Measurements from ENCODE around the gene YJEFN3.
A peak's percentile ranks its signal among the peaks of the same experiment; 100 is the strongest.

YJEFN3 gene

GRCh38 chr19:19554074-19555023 lies 25.6 kb downstream of the YJEFN3 start:
- DNase-seq (ENCODE audit: low read depth): peak; percentile 34

GRCh38 chr19:19558055-19558454 lies 29.3 kb downstream of the YJEFN3 start:
- no peak for DNase-seq (ENCODE audit: low read depth)

GRCh38 chr19:19558636-19559035 lies 29.9 kb downstream of the YJEFN3 start:
- no peak for DNase-seq (ENCODE audit: low read depth)

- no peak for DNase-seq (ENCODE audit: low read depth)
These were observed 31.2 kb downstream of the YJEFN3 start for GRCh38 chr19:19559931-19560330.

- no peak for DNase-seq (ENCODE audit: low read depth)
These were observed 33.4 kb downstream of the YJEFN3 start for GRCh38 chr19:19561946-19562664.

- no peak for DNase-seq (ENCODE audit: low read depth)
These were observed 34.1 kb downstream of the YJEFN3 start for GRCh38 chr19:19562665-19563347.

- DNase-seq (ENCODE audit: low read depth): no peak
These were observed 34.7 kb downstream of the YJEFN3 start for GRCh38 chr19:19563348-19563848.

- DNase-seq (ENCODE audit: low read depth): no peak
These were observed 37.6 kb downstream of the YJEFN3 start for GRCh38 chr19:19566306-19566705.

- DNase-seq (ENCODE audit: low read depth): no peak
These were observed 38.7 kb downstream of the YJEFN3 start for GRCh38 chr19:19567391-19567790.

GRCh38 chr19:19568802-19569756 lies 40.4 kb downstream of the YJEFN3 start:
- DNase-seq (ENCODE audit: low read depth): peak; percentile 37

- DNase-seq (ENCODE audit: low read depth): no peak
These were observed 41.9 kb downstream of the YJEFN3 start for GRCh38 chr19:19570571-19570970.

GRCh38 chr19:19571071-19571786 lies 42.5 kb downstream of the YJEFN3 start:
- DNase-seq (ENCODE audit: low read depth): no peak

- DNase-seq (ENCODE audit: low read depth): no peak
These were observed 46.7 kb downstream of the YJEFN3 start for GRCh38 chr19:19575411-19575810.

GRCh38 chr19:19578252-19578651 lies 49.5 kb downstream of the YJEFN3 start:
- DNase-seq (ENCODE audit: low read depth): no peak

- no peak for DNase-seq (ENCODE audit: low read depth)
These were observed 51.0 kb downstream of the YJEFN3 start for GRCh38 chr19:19579533-19580361.

GRCh38 chr19:19580418-19580817 lies 51.7 kb downstream of the YJEFN3 start:
- DNase-seq (ENCODE audit: low read depth): no peak

- DNase-seq (ENCODE audit: low read depth): no peak
These were observed 52.7 kb downstream of the YJEFN3 start for GRCh38 chr19:19581391-19581790.

- DNase-seq (ENCODE audit: low read depth): no peak
These were observed 53.8 kb downstream of the YJEFN3 start for GRCh38 chr19:19582471-19582870.

GRCh38 chr19:19584356-19584755 lies 55.6 kb downstream of the YJEFN3 start:
- DNase-seq (ENCODE audit: low read depth): no peak

All from amniotic epithelial cell (primary cell).